ENCODE data around the gene CD82.
"Not testable (repeated sequence)": the region's sequence is repeated elsewhere in the genome, so short reads cannot be mapped to it uniquely, and the experiment has no call there.

The CD82 gene

DNA sequence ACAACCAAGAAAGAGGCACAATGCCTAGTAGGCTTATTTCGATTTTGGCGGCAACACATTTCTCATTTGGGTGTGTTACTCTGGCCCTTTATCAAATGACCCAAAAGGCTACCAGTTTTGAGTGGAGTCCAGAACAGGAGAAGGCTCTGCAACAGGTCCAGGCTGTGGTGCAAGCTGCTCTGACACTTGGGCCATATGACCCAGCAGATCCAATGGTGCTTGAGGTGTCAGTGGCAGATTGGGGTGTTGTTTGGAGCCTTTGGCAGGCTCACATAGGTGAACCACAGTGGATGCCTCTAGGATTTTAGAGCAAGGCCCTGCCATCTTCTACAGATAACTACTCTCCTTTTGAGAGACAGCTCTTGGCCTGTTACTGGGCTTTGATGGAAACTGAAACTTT, 17.9 kb upstream of the CD82 start:
- DNase-seq; H4K8ac ChIP-seq (ENCODE audit: low read depth, low read length); H3K27ac ChIP-seq (ENCODE audit: low read depth, low read length); H3K4ac ChIP-seq (ENCODE audit: low read depth, low read length); H3K4me1 ChIP-seq (ENCODE audit: control insufficient read depth in 1 of 2, insufficient read depth in 2 of 2, low read length in 2 of 2); H3K14ac ChIP-seq (ENCODE audit: low read length); H3K79me1 ChIP-seq (ENCODE audit: low read length); H2AK5ac ChIP-seq (ENCODE audit: low read length); H3K4me2 ChIP-seq (ENCODE audit: low read length); H2AFZ ChIP-seq (ENCODE audit: insufficient read depth, low read length, poor library complexity); H2BK5ac ChIP-seq (ENCODE audit: low read depth, low read length, poor library complexity); H3K36me3 ChIP-seq (ENCODE audit: control insufficient read depth in 1 of 2, insufficient read depth in 2 of 2, low read length in 2 of 2); H3K27me3 ChIP-seq (ENCODE audit: insufficient read depth, low read length); H4K91ac ChIP-seq (ENCODE audit: low read depth, low read length); H3K9me3 ChIP-seq (ENCODE audit: insufficient read depth, low read depth, low read length); H4K12ac ChIP-seq (ENCODE audit: low read depth, low read length); H3K4me3 ChIP-seq (ENCODE audit: low read depth, low read length); H3K18ac ChIP-seq (ENCODE audit: low read length); H3K23ac ChIP-seq (ENCODE audit: low read length); H3K9ac ChIP-seq (ENCODE audit: low read length); H2BK120ac ChIP-seq (ENCODE audit: insufficient read depth, low read length, poor library complexity); H3K79me2 ChIP-seq (ENCODE audit: control insufficient read depth, insufficient read depth, low read length, poor library complexity); H2BK12ac ChIP-seq (ENCODE audit: low read length): not testable (repeated sequence)
- WGBS (ENCODE audit: extremely low coverage, insufficient coverage, insufficient read length): no CpG with 5 or more reads among the region's 2 CpGs

DNA sequence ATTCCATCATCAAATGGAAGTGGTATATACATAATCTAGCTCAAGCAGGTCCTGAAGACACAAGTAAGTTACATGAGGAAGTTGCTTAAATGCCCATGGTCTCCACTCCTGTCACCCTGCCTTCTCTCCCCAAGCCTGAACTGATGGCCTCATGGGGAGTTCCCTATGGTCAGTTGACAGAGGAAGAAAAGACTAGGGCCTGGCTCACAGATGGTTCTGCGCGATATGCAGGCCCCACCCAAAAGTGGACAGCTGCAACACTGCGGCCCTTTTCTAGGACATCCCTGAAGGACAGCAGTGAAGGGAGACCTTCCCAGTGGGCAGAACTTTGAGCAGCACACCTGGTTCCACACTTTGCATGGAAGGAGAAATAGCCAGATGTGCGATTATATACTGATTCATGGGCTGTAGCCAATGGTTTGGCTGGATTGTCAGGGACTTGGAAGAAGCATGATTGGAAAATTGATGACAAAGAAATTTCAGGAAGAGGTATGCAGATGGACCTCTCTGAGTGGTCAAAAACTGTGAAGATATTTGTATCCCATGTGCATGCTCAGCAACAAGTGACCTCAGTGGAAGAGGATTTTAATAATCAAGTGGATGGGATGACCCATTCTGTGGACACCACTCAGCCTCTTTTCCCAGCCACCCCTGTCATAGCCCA, 17.3 kb upstream of the CD82 start:
- Histone ChIP-seq H2BK5ac (ENCODE audit: low read depth, low read length, poor library complexity) (no peak overlapping the region), H3K27ac (ENCODE audit: low read depth, low read length) (no peak overlapping the region), H2BK12ac (ENCODE audit: low read length) (no peak overlapping the region), H2BK120ac (ENCODE audit: insufficient read depth, low read length, poor library complexity) (no peak overlapping the region), H3K27me3 (ENCODE audit: insufficient read depth, low read length) (no peaks in the 10 kb centered on the region), H3K36me3 (ENCODE audit: control insufficient read depth in 1 of 2, insufficient read depth in 2 of 2, low read length in 2 of 2) (no peaks in the 10 kb centered on the region), H3K79me1 (ENCODE audit: low read length) (no peaks in the 10 kb centered on the region), H3K4me3 (ENCODE audit: low read depth, low read length) (no peak overlapping the region), H4K12ac (ENCODE audit: low read depth, low read length) (no peak overlapping the region), H3K4me1 (ENCODE audit: control insufficient read depth in 1 of 2, insufficient read depth in 2 of 2, low read length in 2 of 2) (no peaks in the 10 kb centered on the region), H3K23ac (ENCODE audit: low read length) (no peak overlapping the region), H2AFZ (ENCODE audit: insufficient read depth, low read length, poor library complexity) (no peak overlapping the region), H3K9ac (ENCODE audit: low read length) (no peak overlapping the region), H4K8ac (ENCODE audit: low read depth, low read length) (no peak overlapping the region), H4K91ac (ENCODE audit: low read depth, low read length) (no peak overlapping the region), H3K4me2 (ENCODE audit: low read length) (no peak overlapping the region), H3K79me2 (ENCODE audit: control insufficient read depth, insufficient read depth, low read length, poor library complexity) (no peaks in the 10 kb centered on the region), H3K18ac (ENCODE audit: low read length) (no peak overlapping the region), H3K14ac (ENCODE audit: low read length) (no peak overlapping the region), H2AK5ac (ENCODE audit: low read length) (no peak overlapping the region), H3K4ac (ENCODE audit: low read depth, low read length) (no peak overlapping the region), H3K9me3 (ENCODE audit: insufficient read depth, low read depth, low read length) (peaks cover 2% of the 10 kb centered on the region)
- whole genome bisulfite sequencing (ENCODE audit: extremely low coverage, insufficient coverage, insufficient read length): no CpG with 5 or more reads among the region's 4 CpGs
- no peak for DNase-seq

DNA sequence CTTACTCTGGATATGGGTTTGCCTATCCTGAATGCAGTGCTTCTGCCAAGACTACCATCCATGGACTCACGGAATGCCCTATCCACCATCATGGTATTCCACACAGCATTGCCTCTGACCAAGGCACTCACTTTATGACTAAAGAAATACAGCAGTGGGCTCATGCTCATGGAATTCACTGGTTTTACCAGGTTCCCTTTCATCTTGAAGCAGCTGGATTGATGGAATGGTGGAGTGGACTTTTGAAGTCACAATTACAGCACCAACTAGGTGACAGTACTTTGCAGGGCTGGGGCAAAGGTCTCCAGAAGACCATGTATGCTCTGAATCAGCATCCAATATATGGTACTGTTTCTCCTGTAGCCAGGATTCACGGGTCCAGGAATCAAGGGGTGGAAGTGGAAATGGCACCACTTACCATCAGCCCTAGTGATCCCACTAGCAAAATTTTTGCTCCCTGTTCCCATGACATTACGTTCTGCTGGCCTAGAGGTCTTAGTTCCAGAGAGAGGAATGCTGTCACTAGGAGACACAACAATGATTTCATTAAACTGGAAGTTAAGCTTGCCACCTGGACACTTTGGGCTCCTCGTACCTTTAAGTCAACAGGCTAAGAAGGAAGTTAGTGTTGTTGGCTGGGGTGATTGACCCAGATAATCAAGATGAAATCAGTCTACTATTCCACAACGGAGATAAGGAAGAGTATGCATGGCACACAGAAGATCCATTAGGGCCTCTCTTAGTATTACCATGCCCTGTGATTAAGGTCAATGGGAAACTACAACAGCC, 16.3 kb upstream of the CD82 start:
- H2BK5ac ChIP-seq (ENCODE audit: low read depth, low read length, poor library complexity); H2BK12ac ChIP-seq (ENCODE audit: low read length); H3K4me2 ChIP-seq (ENCODE audit: low read length); H2BK120ac ChIP-seq (ENCODE audit: insufficient read depth, low read length, poor library complexity); H3K9ac ChIP-seq (ENCODE audit: low read length); H2AK5ac ChIP-seq (ENCODE audit: low read length); H3K9me3 ChIP-seq (ENCODE audit: insufficient read depth, low read depth, low read length); H3K4me3 ChIP-seq (ENCODE audit: low read depth, low read length); H2AFZ ChIP-seq (ENCODE audit: insufficient read depth, low read length, poor library complexity); H3K79me2 ChIP-seq (ENCODE audit: control insufficient read depth, insufficient read depth, low read length, poor library complexity); H3K36me3 ChIP-seq (ENCODE audit: control insufficient read depth in 1 of 2, insufficient read depth in 2 of 2, low read length in 2 of 2); H3K79me1 ChIP-seq (ENCODE audit: low read length); H3K14ac ChIP-seq (ENCODE audit: low read length); H3K18ac ChIP-seq (ENCODE audit: low read length); H3K27ac ChIP-seq (ENCODE audit: low read depth, low read length); H3K4me1 ChIP-seq (ENCODE audit: control insufficient read depth in 1 of 2, insufficient read depth in 2 of 2, low read length in 2 of 2); H3K27me3 ChIP-seq (ENCODE audit: insufficient read depth, low read length); H4K91ac ChIP-seq (ENCODE audit: low read depth, low read length); H3K4ac ChIP-seq (ENCODE audit: low read depth, low read length); H4K8ac ChIP-seq (ENCODE audit: low read depth, low read length); H3K23ac ChIP-seq (ENCODE audit: low read length); H4K12ac ChIP-seq (ENCODE audit: low read depth, low read length): not testable (repeated sequence)
- DNase-seq: peak; percentile 54 to 81
- WGBS (ENCODE audit: extremely low coverage, insufficient coverage, insufficient read length): no CpG with 5 or more reads among the region's 5 CpGs

DNA sequence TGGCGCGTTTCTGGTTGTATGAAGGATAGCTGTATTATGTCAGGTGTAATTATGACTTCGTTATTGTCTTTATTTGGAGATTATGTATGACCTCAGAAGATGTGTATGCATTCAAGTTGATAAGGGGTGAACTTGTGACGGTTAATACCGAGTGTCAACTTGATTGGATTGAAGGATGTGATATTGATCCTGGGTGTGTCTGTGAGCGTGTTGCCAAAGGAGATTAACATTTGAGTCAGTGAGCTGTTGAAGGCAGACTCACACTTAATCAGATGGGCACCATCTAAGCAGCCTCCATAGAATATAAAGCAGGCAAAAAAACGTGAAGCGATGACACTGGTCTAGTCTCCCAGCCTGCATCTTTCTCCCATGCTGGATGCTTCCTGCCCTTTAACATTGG, 15.3 kb upstream of the CD82 start:
- Histone ChIP-seq H3K4me1 (ENCODE audit: control insufficient read depth in 1 of 2, insufficient read depth in 2 of 2, low read length in 2 of 2) (no peaks in the 10 kb centered on the region), H3K36me3 (ENCODE audit: control insufficient read depth in 1 of 2, insufficient read depth in 2 of 2, low read length in 2 of 2) (no peaks in the 10 kb centered on the region), H3K18ac (ENCODE audit: low read length) (no peak overlapping the region), H3K4ac (ENCODE audit: low read depth, low read length) (no peak overlapping the region), H3K4me3 (ENCODE audit: low read depth, low read length) (no peak overlapping the region), H2BK12ac (ENCODE audit: low read length) (no peak overlapping the region), H3K23ac (ENCODE audit: low read length) (no peak overlapping the region), H4K8ac (ENCODE audit: low read depth, low read length) (no peak overlapping the region), H3K14ac (ENCODE audit: low read length) (no peak overlapping the region), H2AK5ac (ENCODE audit: low read length) (no peak overlapping the region), H3K9me3 (ENCODE audit: insufficient read depth, low read depth, low read length) (peaks cover 2% of the 10 kb centered on the region), H4K91ac (ENCODE audit: low read depth, low read length) (no peak overlapping the region), H3K9ac (ENCODE audit: low read length) (no peak overlapping the region), H2BK120ac (ENCODE audit: insufficient read depth, low read length, poor library complexity) (no peak overlapping the region), H3K27me3 (ENCODE audit: insufficient read depth, low read length) (no peaks in the 10 kb centered on the region), H3K4me2 (ENCODE audit: low read length) (no peak overlapping the region), H3K79me2 (ENCODE audit: control insufficient read depth, insufficient read depth, low read length, poor library complexity) (no peaks in the 10 kb centered on the region), H3K27ac (ENCODE audit: low read depth, low read length) (no peak overlapping the region), H3K79me1 (ENCODE audit: low read length) (no peaks in the 10 kb centered on the region), H2BK5ac (ENCODE audit: low read depth, low read length, poor library complexity) (no peak overlapping the region), H4K12ac (ENCODE audit: low read depth, low read length) (no peak overlapping the region), H2AFZ (ENCODE audit: insufficient read depth, low read length, poor library complexity) (no peak overlapping the region)
- WGBS (ENCODE audit: extremely low coverage, insufficient coverage, insufficient read length): no CpG with 5 or more reads among the region's 8 CpGs
- no peak for DNase-seq
